Trophoblast cell (in vitro differentiated cells and primary cell): ENCODE data around the gene NRDE2.

Source experiments
- DNase-seq, 2 donors: peaks; one replicate each; pipeline ENCODE4 v3.0.0-alpha.2; 2016
- H2AFZ ChIP-seq: 2 replicates; pipeline ENCODE4 v1.6.1; 2013; ENCODE audit warnings: low read length, moderate library complexity, mild to moderate bottlenecking; ENCODE audit not compliant: insufficient read depth, poor library complexity
- H2AK5ac ChIP-seq: 2 replicates; pipeline ENCODE4 v1.6.1; 2013; ENCODE audit warnings: mild to moderate bottlenecking, low read length
- H2BK120ac ChIP-seq: 2 replicates; pipeline ENCODE4 v1.6.1; 2013; ENCODE audit warnings: low read length, mild to moderate bottlenecking, moderate library complexity; ENCODE audit not compliant: insufficient read depth, poor library complexity
- H2BK12ac ChIP-seq: 2 replicates; pipeline ENCODE4 v1.6.1; 2013; ENCODE audit warnings: mild to moderate bottlenecking, low read length, moderate library complexity
- H2BK5ac ChIP-seq: 2 replicates; pipeline ENCODE4 v1.6.1; 2013; ENCODE audit warnings: low read length, low read depth, moderate library complexity, mild to moderate bottlenecking; ENCODE audit not compliant: poor library complexity
- H3K14ac ChIP-seq: 2 replicates; pipeline ENCODE4 v1.6.1; 2013; ENCODE audit warnings: mild to moderate bottlenecking, low read length
- H3K18ac ChIP-seq: 2 replicates; pipeline ENCODE4 v1.6.1; 2013; ENCODE audit warnings: mild to moderate bottlenecking, low read length
- H3K23ac ChIP-seq: 2 replicates; pipeline ENCODE4 v1.6.1; 2013; ENCODE audit warnings: low read length
- H3K27ac ChIP-seq: 2 replicates; pipeline ENCODE4 v1.5.1; 2013; ENCODE audit warnings: low read depth, mild to moderate bottlenecking, inconsistent platforms, low read length, moderate library complexity
- H3K27me3 ChIP-seq: 2 replicates; pipeline ENCODE4 v1.6.1; 2013; ENCODE audit warnings: inconsistent platforms, mild to moderate bottlenecking, low read length, moderate library complexity; ENCODE audit not compliant: insufficient read depth
- H3K36me3 ChIP-seq, 2 experiments: 1 replicate in 1 of 2; 2 replicates in 1 of 2; pipeline ENCODE4 v1.6.1; 2013; ENCODE audit warnings: low read length in 2 of 2, mild to moderate bottlenecking in 2 of 2, moderate library complexity in 1 of 2; ENCODE audit not compliant: insufficient read depth in 2 of 2, control insufficient read depth in 1 of 2
- H3K4ac ChIP-seq: 2 replicates; pipeline ENCODE4 v1.6.1; 2013; ENCODE audit warnings: low read depth, mild to moderate bottlenecking, low read length, moderate library complexity
- H3K4me1 ChIP-seq, 2 experiments: 1 replicate in 1 of 2; 2 replicates in 1 of 2; pipeline ENCODE4 v1.6.1; 2013; ENCODE audit warnings: low read length in 2 of 2, mild to moderate bottlenecking in 2 of 2, moderate library complexity in 1 of 2; ENCODE audit not compliant: insufficient read depth in 2 of 2, control insufficient read depth in 1 of 2
- H3K4me2 ChIP-seq: 2 replicates; pipeline ENCODE4 v1.6.1; 2013; ENCODE audit warnings: inconsistent platforms, mild to moderate bottlenecking, low read length, moderate library complexity
- H3K4me3 ChIP-seq: 2 replicates; pipeline ENCODE4 v1.5.1; 2013; ENCODE audit warnings: mild to moderate bottlenecking, low read depth, low read length, inconsistent platforms
- H3K79me1 ChIP-seq: one replicate; pipeline ENCODE4 v1.6.1; 2013; ENCODE audit warnings: low read length
- H3K79me2 ChIP-seq: 2 replicates; pipeline ENCODE4 v1.6.1; 2013; ENCODE audit warnings: low read length, mild to moderate bottlenecking; ENCODE audit not compliant: control insufficient read depth, insufficient read depth, poor library complexity
- H3K9ac ChIP-seq: 2 replicates; pipeline ENCODE4 v1.6.1; 2013; ENCODE audit warnings: mild to moderate bottlenecking, low read length
- H3K9me3 ChIP-seq: 2 replicates; pipeline ENCODE4 v1.6.1; 2013; ENCODE audit warnings: low read depth, mild to moderate bottlenecking, control low read depth, inconsistent platforms, low read length; ENCODE audit not compliant: insufficient read depth
- H4K12ac ChIP-seq: 2 replicates; pipeline ENCODE4 v1.6.1; 2013; ENCODE audit warnings: low read depth, mild to moderate bottlenecking, low read length, moderate library complexity
- H4K8ac ChIP-seq: 2 replicates; pipeline ENCODE4 v1.6.1; 2013; ENCODE audit warnings: low read depth, mild to moderate bottlenecking, low read length, moderate library complexity
- H4K91ac ChIP-seq: one replicate; pipeline ENCODE4 v1.6.1; 2013; ENCODE audit warnings: low read depth, mild to moderate bottlenecking, low read length, moderate library complexity
- WGBS: extraction: QIAGEN DNeasy Blood & Tissue Kit; methylation state at CpG from one replicate; pipeline ENCODE4 v1.1.7; 2013; ENCODE audit warnings: missing lambda C conversion rate; ENCODE audit not compliant: insufficient read length, insufficient coverage; ENCODE audit errors: extremely low coverage; 5-methylcytosine and 5-hydroxymethylcytosine counted together

The NRDE2 gene

GRCh38 chr14:90301122-90301521 lies 30.6 kb downstream of the NRDE2 start:
- no peaks in the 10 kb centered on the region for H3K79me1 ChIP-seq

GRCh38 chr14:90300611-90301047 lies 31.1 kb downstream of the NRDE2 start:
- no CpG with 5 or more reads among the region's 2 CpGs for WGBS
- no peaks in the 10 kb centered on the region for H3K4me1 ChIP-seq
- H4K12ac ChIP-seq: no peak overlapping the region
- no peak overlapping the region for H3K9ac ChIP-seq
- no peak overlapping the region for H3K4me3 ChIP-seq
- no peak overlapping the region for H3K27ac ChIP-seq
- H3K23ac ChIP-seq: no peak overlapping the region
- no peak overlapping the region for H2BK12ac ChIP-seq
- H2BK120ac ChIP-seq: no peak overlapping the region
- DNase-seq: no peak
- no peaks in the 10 kb centered on the region for H3K79me2 ChIP-seq
- H3K4ac ChIP-seq: no peak overlapping the region
- H3K36me3 ChIP-seq: peaks cover 10 to 19% of the 10 kb centered on the region in 2 experiments
- H4K91ac ChIP-seq: no peak overlapping the region
- no peak overlapping the region for H4K8ac ChIP-seq
- no peak overlapping the region for H2AK5ac ChIP-seq
- no peaks in the 10 kb centered on the region for H3K27me3 ChIP-seq
- no peak overlapping the region for H3K18ac ChIP-seq
- no peak overlapping the region for H2AFZ ChIP-seq
- no peaks in the 10 kb centered on the region for H3K9me3 ChIP-seq
- no peak overlapping the region for H3K4me2 ChIP-seq
- no peak overlapping the region for H2BK5ac ChIP-seq
- H3K14ac ChIP-seq: no peak overlapping the region
- no peaks in the 10 kb centered on the region for H3K79me1 ChIP-seq

More at GRCh38 chr14:90301122-90301521, 30.6 kb downstream of the NRDE2 start:
- Histone ChIP-seq H3K79me2 (no peaks in the 10 kb centered on the region), H3K23ac (no peak overlapping the region), H2BK120ac (no peak overlapping the region), H3K4ac (no peak overlapping the region), H4K91ac (no peak overlapping the region), H3K27me3 (no peaks in the 10 kb centered on the region), H3K18ac (no peak overlapping the region), H3K14ac (no peak overlapping the region), H4K12ac (no peak overlapping the region), H3K4me2 (no peak overlapping the region), H3K4me1 (no peaks in the 10 kb centered on the region), H3K9me3 (no peaks in the 10 kb centered on the region), H3K9ac (no peak overlapping the region), H2AK5ac (no peak overlapping the region), H3K36me3 (peaks cover 10 to 19% of the 10 kb centered on the region in 2 experiments), H2AFZ (no peak overlapping the region), H3K27ac (no peak overlapping the region), H2BK5ac (no peak overlapping the region), H4K8ac (no peak overlapping the region), H2BK12ac (no peak overlapping the region), H3K4me3 (no peak overlapping the region)
- no peak for DNase-seq
- no CpG with 5 or more reads among the region's 6 CpGs for WGBS

- Histone ChIP-seq H3K4me3 (no peak overlapping the region), H2BK120ac (no peak overlapping the region), H4K12ac (no peak overlapping the region), H3K9ac (no peak overlapping the region), H3K9me3 (no peaks in the 10 kb centered on the region), H4K91ac (no peak overlapping the region), H3K79me2 (no peaks in the 10 kb centered on the region), H3K79me1 (no peaks in the 10 kb centered on the region), H4K8ac (no peak overlapping the region), H2AK5ac (no peak overlapping the region), H3K18ac (no peak overlapping the region), H3K14ac (no peak overlapping the region), H3K4ac (no peak overlapping the region), H3K23ac (no peak overlapping the region), H3K27ac (no peak overlapping the region), H3K4me2 (no peak overlapping the region), H3K27me3 (no peaks in the 10 kb centered on the region), H3K36me3 (peaks cover 10 to 23% of the 10 kb centered on the region in 2 experiments), H2AFZ (no peak overlapping the region), H3K4me1 (no peaks in the 10 kb centered on the region), H2BK5ac (no peak overlapping the region), H2BK12ac (no peak overlapping the region)
- DNase-seq: no peak
- WGBS: no CpG with 5 or more reads among the region's 7 CpGs
These were observed 32.3 kb downstream of the NRDE2 start for GRCh38 chr14:90299408-90299807.

GRCh38 chr14:90297876-90298629 lies 33.7 kb downstream of the NRDE2 start:
- no peak overlapping the region for H4K12ac ChIP-seq
- no peaks in the 10 kb centered on the region for H3K79me1 ChIP-seq
- no peak overlapping the region for H3K14ac ChIP-seq
- DNase-seq: no peak
- no peak overlapping the region for H2BK12ac ChIP-seq
- H3K9ac ChIP-seq: no peak overlapping the region
- no peak overlapping the region for H3K18ac ChIP-seq
- no peak overlapping the region for H3K4ac ChIP-seq
- H3K9me3 ChIP-seq: no peaks in the 10 kb centered on the region
- no peaks in the 10 kb centered on the region for H3K79me2 ChIP-seq
- H2AFZ ChIP-seq: no peak overlapping the region
- H3K36me3 ChIP-seq: peaks cover 11 to 20% of the 10 kb centered on the region in 2 experiments
- H3K27me3 ChIP-seq: no peaks in the 10 kb centered on the region
- no peak overlapping the region for H2BK120ac ChIP-seq
- H2AK5ac ChIP-seq: no peak overlapping the region
- H3K27ac ChIP-seq: no peak overlapping the region
- H3K4me1 ChIP-seq: no peaks in the 10 kb centered on the region
- no peak overlapping the region for H3K4me2 ChIP-seq
- no peak overlapping the region for H4K91ac ChIP-seq
- H3K23ac ChIP-seq: no peak overlapping the region
- H2BK5ac ChIP-seq: no peak overlapping the region
- WGBS: no CpG with 5 or more reads among the region's 11 CpGs
- H3K4me3 ChIP-seq: no peak overlapping the region
- no peak overlapping the region for H4K8ac ChIP-seq
